Cardiac muscle cell (in vitro differentiated cells and primary cell): ENCODE measurements around the gene PKD1. TPM values are rescaled to one million over a fixed set of nuclear protein-coding genes. Genes with fewer than 3 reads are reported as not detected.
"Not testable (repeated sequence)": the region's sequence is repeated elsewhere in the genome, so short reads cannot be mapped to it uniquely, and the experiment has no call there.

Experiments used
- DNase-seq, 2 donors: peaks; one replicate each; pipeline versions ENCODE4 v3.0.0 to v3.0.0-alpha.2; 2010 to 2017; ENCODE audit warnings: low read depth in 1 of 2, low spot score in 1 of 2
- H3K27ac ChIP-seq: fragments of 200-600 bp; sonication (generic); 2 replicates; pipeline ENCODE4 v1.5.1; 2016
- H3K27me3 ChIP-seq: fragments of 200-600 bp; sonication (generic); 2 replicates; pipeline ENCODE4 v1.6.0; 2016; ENCODE audit warnings: control low read depth
- H3K36me3 ChIP-seq: fragments of 200-600 bp; sonication (generic); 2 replicates; pipeline ENCODE4 v1.5.1; 2016; ENCODE audit warnings: control low read depth
- H3K4me1 ChIP-seq: fragments of 200-600 bp; sonication (generic); 2 replicates; pipeline ENCODE4 v1.8.1; 2017; ENCODE audit warnings: low read depth, mild to moderate bottlenecking, mixed run types
- H3K4me3 ChIP-seq: fragments of 200-600 bp; sonication (generic); 2 replicates; pipeline ENCODE4 v1.5.1; 2016; ENCODE audit warnings: mild to moderate bottlenecking
- H3K9me3 ChIP-seq: fragments of 200-600 bp; sonication (generic); 2 replicates; pipeline ENCODE4 v1.5.1; 2017; ENCODE audit warnings: low read depth, mild to moderate bottlenecking, control low read depth
- CTCF ChIP-seq: IDR thresholded peaks from 2 replicates; pipeline ENCODE4 v1.5.1; 2012; ENCODE audit warnings: low read depth, mild to moderate bottlenecking, low read length
- polyA plus RNA-seq: library from polyadenylated mRNA; unstranded; fragments of >200 nt; fragmentation: Nextera tagmentation; extraction: Ambion mirVana; gene quantifications from 2 replicates; pipeline ENCODE4 v1.2.1, GENCODE V29; 2016
- total RNA-seq: library from RNA; depleted of rRNA; stranded (reverse); fragments of >200 nt; gene quantifications from 2 replicates; pipeline ENCODE4 v1.2.3, GENCODE V29; 2016

Gene PKD1
- total and polyA plus RNA-seq, 2 experiments from 2014 or later = 49.9 to 206 TPM

GRCh38 chr16:2106211-2106610, 29.5 kb downstream of the PKD1 start:
- H3K27me3 ChIP-seq, H3K36me3 ChIP-seq, H3K4me3 ChIP-seq, H3K4me1 ChIP-seq, H3K27ac ChIP-seq, H3K9me3 ChIP-seq, DNase-seq: not testable (repeated sequence)

GRCh38 chr16:2105769-2106168, 29.9 kb downstream of the PKD1 start:
- not testable (repeated sequence) for H3K9me3 ChIP-seq, H3K36me3 ChIP-seq, H3K27ac ChIP-seq, DNase-seq, H3K4me1 ChIP-seq, H3K4me3 ChIP-seq, H3K27me3 ChIP-seq

GRCh38 chr16:2105291-2105690, 30.4 kb downstream of the PKD1 start:
- DNase-seq, H3K4me3 ChIP-seq, H3K9me3 ChIP-seq, H3K36me3 ChIP-seq, H3K27me3 ChIP-seq, H3K27ac ChIP-seq, H3K4me1 ChIP-seq: not testable (repeated sequence)

- not testable (repeated sequence) for DNase-seq, H3K4me3 ChIP-seq, H3K27ac ChIP-seq, H3K27me3 ChIP-seq, H3K36me3 ChIP-seq, H3K9me3 ChIP-seq, H3K4me1 ChIP-seq
Observed at GRCh38 chr16:2104464-2104863, 31.2 kb downstream of the PKD1 start.

GRCh38 chr16:2102471-2102870, 33.2 kb downstream of the PKD1 start:
- TF ChIP-seq CTCF = no peak
- no peak for DNase-seq
- H3K36me3 ChIP-seq = peaks cover 6% of the 10 kb centered on the region
- no peaks in the 10 kb centered on the region for H3K4me1 ChIP-seq
- no peaks in the 10 kb centered on the region for H3K27me3 ChIP-seq
- no peak overlapping the region for H3K27ac ChIP-seq
- H3K9me3 ChIP-seq = no peaks in the 10 kb centered on the region
- no peak overlapping the region for H3K4me3 ChIP-seq

GRCh38 chr16:2101581-2101980, 34.1 kb downstream of the PKD1 start:
- not testable (repeated sequence) for H3K9me3 ChIP-seq, H3K4me3 ChIP-seq, H3K27ac ChIP-seq, DNase-seq, H3K27me3 ChIP-seq, H3K4me1 ChIP-seq
- H3K36me3 ChIP-seq = peaks cover 14% of the 10 kb centered on the region

GRCh38 chr16:2097689-2098088, 38.0 kb downstream of the PKD1 start:
- H3K27me3 ChIP-seq, DNase-seq, H3K27ac ChIP-seq, H3K4me1 ChIP-seq, H3K9me3 ChIP-seq, H3K4me3 ChIP-seq: not testable (repeated sequence)
- H3K36me3 ChIP-seq = peaks cover 21% of the 10 kb centered on the region

- H3K4me1 ChIP-seq = peaks cover 4% of the 10 kb centered on the region
- no peaks in the 10 kb centered on the region for H3K27me3 ChIP-seq
- no peak for TF ChIP-seq CTCF
- no peak for DNase-seq
- H3K36me3 ChIP-seq = peaks cover 18% of the 10 kb centered on the region
- H3K27ac ChIP-seq = no peak overlapping the region
- H3K4me3 ChIP-seq = no peak overlapping the region
- no peaks in the 10 kb centered on the region for H3K9me3 ChIP-seq
Observed at GRCh38 chr16:2096853-2097595, 38.7 kb downstream of the PKD1 start.
